SU-DHL-6 (cell line): Measurements from ENCODE around the gene CXCL8.

ENCODE experiments used
- EZH2phosphoT487 ChIP-seq: fragments of 200-600 bp; sonication (generic), shearing (Covaris generic); conservative IDR thresholded peaks from 2 replicates; pipeline ENCODE4 v1.6.1; 2018; ENCODE audit warnings: mild to moderate bottlenecking, antibody characterized with exemption, low read length, moderate library complexity, mixed read lengths
- TF ChIP-seq, protein P1 (sequence below): fragments of 200-600 bp; sonication (generic); IDR thresholded peaks from one replicate; pipeline ENCODE4 v1.5.1; 2017; ENCODE audit warnings: antibody characterized with exemption, mild to moderate bottlenecking, low read length, moderate library complexity; ENCODE audit not compliant: insufficient read depth, poor library complexity, severe bottlenecking

DNA sequence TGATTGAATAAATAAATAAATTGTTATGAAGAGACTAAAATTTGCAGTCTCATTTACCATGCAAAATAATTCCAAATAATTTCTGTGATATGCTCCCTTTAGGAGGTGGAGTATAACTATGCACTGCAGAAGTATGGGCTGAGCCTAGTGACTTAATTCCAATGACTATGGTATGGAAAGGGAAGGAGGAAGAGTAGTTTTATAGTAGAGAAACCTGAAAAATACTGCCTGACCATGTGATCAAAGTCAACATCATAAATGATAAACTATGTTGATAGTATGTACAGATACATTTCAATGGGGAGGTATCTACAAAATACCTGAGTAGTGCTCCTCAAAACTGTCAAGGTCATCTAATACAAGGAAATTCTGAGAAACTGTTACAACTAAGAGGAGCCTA, 14.6 kb downstream of the CXCL8 start:
- TF ChIP-seq, protein P1, sequence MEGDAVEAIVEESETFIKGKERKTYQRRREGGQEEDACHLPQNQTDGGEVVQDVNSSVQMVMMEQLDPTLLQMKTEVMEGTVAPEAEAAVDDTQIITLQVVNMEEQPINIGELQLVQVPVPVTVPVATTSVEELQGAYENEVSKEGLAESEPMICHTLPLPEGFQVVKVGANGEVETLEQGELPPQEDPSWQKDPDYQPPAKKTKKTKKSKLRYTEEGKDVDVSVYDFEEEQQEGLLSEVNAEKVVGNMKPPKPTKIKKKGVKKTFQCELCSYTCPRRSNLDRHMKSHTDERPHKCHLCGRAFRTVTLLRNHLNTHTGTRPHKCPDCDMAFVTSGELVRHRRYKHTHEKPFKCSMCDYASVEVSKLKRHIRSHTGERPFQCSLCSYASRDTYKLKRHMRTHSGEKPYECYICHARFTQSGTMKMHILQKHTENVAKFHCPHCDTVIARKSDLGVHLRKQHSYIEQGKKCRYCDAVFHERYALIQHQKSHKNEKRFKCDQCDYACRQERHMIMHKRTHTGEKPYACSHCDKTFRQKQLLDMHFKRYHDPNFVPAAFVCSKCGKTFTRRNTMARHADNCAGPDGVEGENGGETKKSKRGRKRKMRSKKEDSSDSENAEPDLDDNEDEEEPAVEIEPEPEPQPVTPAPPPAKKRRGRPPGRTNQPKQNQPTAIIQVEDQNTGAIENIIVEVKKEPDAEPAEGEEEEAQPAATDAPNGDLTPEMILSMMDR = no peak
- no peak for TF ChIP-seq EZH2phosphoT487
